Measurements from ENCODE around the gene HIVEP1.

HIVEP1 gene

GRCh38 chr6:12173181-12173580 is 161.1 kb downstream of the HIVEP1 start:
- Histone ChIP-seq H3K4me1 (ENCODE audit: control insufficient read depth in 2 of 2, insufficient read depth in 1 of 2, low read depth in 1 of 2, low read length in 2 of 2) (peaks cover 0 to 2% of the 10 kb centered on the region in 2 donors), H3K4me3 (ENCODE audit: low read length in 2 of 2) (no peak overlapping the region), H2AK5ac (ENCODE audit: low read depth, low read length) (no peak overlapping the region), H2BK120ac (ENCODE audit: low read depth, low read length) (no peak overlapping the region), H3K9me3 (replicated peaks in 1 of 2; ENCODE audit: control insufficient read depth in 2 of 2, insufficient read depth in 1 of 2, low read depth in 1 of 2, low read length in 2 of 2) (no peaks in the 10 kb centered on the region), H3K27me3 (ENCODE audit: control insufficient read depth in 3 of 3, insufficient read depth in 3 of 3, low read depth in 1 of 3, low read length in 3 of 3) (no peaks in the 10 kb centered on the region), H2BK15ac (ENCODE audit: low read length) (no peak overlapping the region), H3K14ac (ENCODE audit: low read length) (no peak overlapping the region), H3K9ac (ENCODE audit: low read depth, low read length, poor library complexity) (no peak overlapping the region), H3K4ac (ENCODE audit: low read length) (no peak overlapping the region), H2BK12ac (ENCODE audit: low read length) (no peak overlapping the region), H2AFZ (ENCODE audit: low read length) (no peak overlapping the region), H3K27ac (replicated peaks; ENCODE audit: low read length) (no peak overlapping the region), H2BK5ac (ENCODE audit: low read length) (no peak overlapping the region), H4K8ac (ENCODE audit: low read depth, low read length) (no peak overlapping the region), H3K4me2 (ENCODE audit: insufficient read depth, low read length, poor library complexity, severe bottlenecking) (no peak overlapping the region), H3K79me1 (ENCODE audit: low read depth, low read length) (no peaks in the 10 kb centered on the region), H3K36me3 (replicated peaks in 1 of 2; ENCODE audit: control insufficient read depth in 2 of 2, insufficient read depth in 2 of 2, low read length in 2 of 2) (no peaks in the 10 kb centered on the region), H4K91ac (ENCODE audit: low read depth, low read length, poor library complexity) (no peak overlapping the region), H3K23ac (ENCODE audit: low read depth, low read length, poor library complexity) (no peak overlapping the region), H3K18ac (ENCODE audit: low read length) (no peak overlapping the region)
- no peak for DNase-seq (ENCODE audit: low spot score)
- WGBS, 2 donors (ENCODE audit: extremely low coverage in 2 of 2, insufficient read length in 2 of 2, insufficient replicate concordance in 1 of 2) = no CpG with 5 or more reads among the region's 5 CpGs

GRCh38 chr6:12173661-12174060 is 161.5 kb downstream of the HIVEP1 start:
- H3K4me1 ChIP-seq (ENCODE audit: control insufficient read depth in 2 of 2, insufficient read depth in 1 of 2, low read depth in 1 of 2, low read length in 2 of 2) = peaks cover 0 to 2% of the 10 kb centered on the region in 2 donors
- H4K8ac ChIP-seq (ENCODE audit: low read depth, low read length) = no peak overlapping the region
- H3K23ac ChIP-seq (ENCODE audit: low read depth, low read length, poor library complexity) = no peak overlapping the region
- no peak overlapping the region for H4K91ac ChIP-seq (ENCODE audit: low read depth, low read length, poor library complexity)
- no peak overlapping the region for H3K14ac ChIP-seq (ENCODE audit: low read length)
- no CpG with 5 or more reads among the region's 2 CpGs for WGBS, 2 donors (ENCODE audit: extremely low coverage in 2 of 2, insufficient read length in 2 of 2, insufficient replicate concordance in 1 of 2)
- H2AK5ac ChIP-seq (ENCODE audit: low read depth, low read length) = no peak overlapping the region
- H3K79me1 ChIP-seq (ENCODE audit: low read depth, low read length) = no peaks in the 10 kb centered on the region
- peak; percentile 55 for DNase-seq (ENCODE audit: low spot score)
- no peaks in the 10 kb centered on the region for H3K36me3 ChIP-seq (replicated peaks in 1 of 2; ENCODE audit: control insufficient read depth in 2 of 2, insufficient read depth in 2 of 2, low read length in 2 of 2)
- H2AFZ ChIP-seq (ENCODE audit: low read length) = no peak overlapping the region
- no peak overlapping the region for H2BK15ac ChIP-seq (ENCODE audit: low read length)
- no peak overlapping the region for H3K4me3 ChIP-seq (ENCODE audit: low read length in 2 of 2)
- no peaks in the 10 kb centered on the region for H3K27me3 ChIP-seq (ENCODE audit: control insufficient read depth in 3 of 3, insufficient read depth in 3 of 3, low read depth in 1 of 3, low read length in 3 of 3)
- no peak overlapping the region for H3K4me2 ChIP-seq (ENCODE audit: insufficient read depth, low read length, poor library complexity, severe bottlenecking)
- no peak overlapping the region for H3K27ac ChIP-seq (replicated peaks; ENCODE audit: low read length)
- no peak overlapping the region for H3K4ac ChIP-seq (ENCODE audit: low read length)
- H2BK12ac ChIP-seq (ENCODE audit: low read length) = no peak overlapping the region
- no peak overlapping the region for H3K9ac ChIP-seq (ENCODE audit: low read depth, low read length, poor library complexity)
- no peak overlapping the region for H3K18ac ChIP-seq (ENCODE audit: low read length)
- H2BK5ac ChIP-seq (ENCODE audit: low read length) = no peak overlapping the region
- H3K9me3 ChIP-seq (replicated peaks in 1 of 2; ENCODE audit: control insufficient read depth in 2 of 2, insufficient read depth in 1 of 2, low read depth in 1 of 2, low read length in 2 of 2) = no peaks in the 10 kb centered on the region
- no peak overlapping the region for H2BK120ac ChIP-seq (ENCODE audit: low read depth, low read length)

DNA sequence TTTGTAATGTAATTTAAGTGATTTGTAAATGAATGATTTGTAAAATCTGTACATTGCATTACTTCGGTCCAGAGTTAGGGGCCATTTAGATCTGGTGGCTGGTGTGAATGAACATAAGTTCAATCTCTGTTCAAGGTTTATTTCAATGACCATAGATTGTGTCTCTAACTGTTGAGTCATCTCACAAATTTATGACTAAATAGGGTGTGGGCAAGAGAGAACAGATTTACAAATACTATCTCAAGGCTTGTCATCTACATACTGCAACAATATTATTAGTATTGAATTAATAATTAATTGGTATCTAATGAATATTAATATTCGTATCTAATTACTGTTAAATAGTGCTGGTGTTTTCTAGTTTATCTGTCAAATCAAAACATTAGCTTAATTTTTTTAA is 162.8 kb downstream of the HIVEP1 start:
- Histone ChIP-seq H3K4ac (ENCODE audit: low read length) (no peak overlapping the region), H4K91ac (ENCODE audit: low read depth, low read length, poor library complexity) (no peak overlapping the region), H3K18ac (ENCODE audit: low read length) (no peak overlapping the region), H3K36me3 (replicated peaks in 1 of 2; ENCODE audit: control insufficient read depth in 2 of 2, insufficient read depth in 2 of 2, low read length in 2 of 2) (no peaks in the 10 kb centered on the region), H2BK15ac (ENCODE audit: low read length) (no peak overlapping the region), H3K4me3 (ENCODE audit: low read length in 2 of 2) (no peak overlapping the region), H3K4me1 (ENCODE audit: control insufficient read depth in 2 of 2, insufficient read depth in 1 of 2, low read depth in 1 of 2, low read length in 2 of 2) (peaks cover 0 to 2% of the 10 kb centered on the region in 2 donors), H2BK5ac (ENCODE audit: low read length) (no peak overlapping the region), H2BK120ac (ENCODE audit: low read depth, low read length) (no peak overlapping the region), H3K9ac (ENCODE audit: low read depth, low read length, poor library complexity) (no peak overlapping the region), H3K27ac (replicated peaks; ENCODE audit: low read length) (no peak overlapping the region), H3K27me3 (ENCODE audit: control insufficient read depth in 3 of 3, insufficient read depth in 3 of 3, low read depth in 1 of 3, low read length in 3 of 3) (no peaks in the 10 kb centered on the region), H3K79me1 (ENCODE audit: low read depth, low read length) (no peaks in the 10 kb centered on the region), H3K23ac (ENCODE audit: low read depth, low read length, poor library complexity) (no peak overlapping the region), H2BK12ac (ENCODE audit: low read length) (no peak overlapping the region), H3K14ac (ENCODE audit: low read length) (no peak overlapping the region), H2AFZ (ENCODE audit: low read length) (no peak overlapping the region), H3K4me2 (ENCODE audit: insufficient read depth, low read length, poor library complexity, severe bottlenecking) (no peak overlapping the region), H4K8ac (ENCODE audit: low read depth, low read length) (no peak overlapping the region), H3K9me3 (replicated peaks in 1 of 2; ENCODE audit: control insufficient read depth in 2 of 2, insufficient read depth in 1 of 2, low read depth in 1 of 2, low read length in 2 of 2) (no peaks in the 10 kb centered on the region), H2AK5ac (ENCODE audit: low read depth, low read length) (no peak overlapping the region)
- DNase-seq (ENCODE audit: low spot score) = no peak
- no CpG with 5 or more reads among the region's 2 CpGs for WGBS, 2 donors (ENCODE audit: extremely low coverage in 2 of 2, insufficient read length in 2 of 2, insufficient replicate concordance in 1 of 2)

GRCh38 chr6:12175626-12176025 is 163.5 kb downstream of the HIVEP1 start:
- H3K4me3 ChIP-seq (ENCODE audit: low read length in 2 of 2) = no peak overlapping the region
- H3K36me3 ChIP-seq (replicated peaks in 1 of 2; ENCODE audit: control insufficient read depth in 2 of 2, insufficient read depth in 2 of 2, low read length in 2 of 2) = no peaks in the 10 kb centered on the region
- H2BK120ac ChIP-seq (ENCODE audit: low read depth, low read length) = no peak overlapping the region
- no CpG with 5 or more reads among the region's 8 CpGs for WGBS, 2 donors (ENCODE audit: extremely low coverage in 2 of 2, insufficient read length in 2 of 2, insufficient replicate concordance in 1 of 2)
- no peaks in the 10 kb centered on the region for H3K27me3 ChIP-seq (ENCODE audit: control insufficient read depth in 3 of 3, insufficient read depth in 3 of 3, low read depth in 1 of 3, low read length in 3 of 3)
- H2BK5ac ChIP-seq (ENCODE audit: low read length) = no peak overlapping the region
- H3K4me2 ChIP-seq (ENCODE audit: insufficient read depth, low read length, poor library complexity, severe bottlenecking) = no peak overlapping the region
- H3K27ac ChIP-seq (replicated peaks; ENCODE audit: low read length) = peak overlapping the region; percentile 13
- H2BK12ac ChIP-seq (ENCODE audit: low read length) = no peak overlapping the region
- no peak overlapping the region for H3K9ac ChIP-seq (ENCODE audit: low read depth, low read length, poor library complexity)
- no peak overlapping the region for H3K4ac ChIP-seq (ENCODE audit: low read length)
- peak overlapping the region; percentile 52 for H2AFZ ChIP-seq (ENCODE audit: low read length)
- peaks cover 0 to 2% of the 10 kb centered on the region in 2 donors for H3K4me1 ChIP-seq (ENCODE audit: control insufficient read depth in 2 of 2, insufficient read depth in 1 of 2, low read depth in 1 of 2, low read length in 2 of 2)
- no peak overlapping the region for H2BK15ac ChIP-seq (ENCODE audit: low read length)
- H3K79me1 ChIP-seq (ENCODE audit: low read depth, low read length) = no peaks in the 10 kb centered on the region
- H4K91ac ChIP-seq (ENCODE audit: low read depth, low read length, poor library complexity) = no peak overlapping the region
- no peak overlapping the region for H3K23ac ChIP-seq (ENCODE audit: low read depth, low read length, poor library complexity)
- DNase-seq (ENCODE audit: low spot score) = no peak
- H3K14ac ChIP-seq (ENCODE audit: low read length) = no peak overlapping the region
- H3K9me3 ChIP-seq (replicated peaks in 1 of 2; ENCODE audit: control insufficient read depth in 2 of 2, insufficient read depth in 1 of 2, low read depth in 1 of 2, low read length in 2 of 2) = no peaks in the 10 kb centered on the region
- H3K18ac ChIP-seq (ENCODE audit: low read length) = no peak overlapping the region
- no peak overlapping the region for H2AK5ac ChIP-seq (ENCODE audit: low read depth, low read length)
- no peak overlapping the region for H4K8ac ChIP-seq (ENCODE audit: low read depth, low read length)

Data from neuronal stem cell (in vitro differentiated cells).